GM21390 (cell line): ENCODE data around the gene PGF.

Experiments
- ATAC-seq: cut with Tn5 transposase; IDR thresholded peaks from one replicate; pipeline ENCODE4 v1.9.1; 2021; ENCODE audit not compliant: unreplicated experiment

The PGF gene

GRCh38 chr14:74959596-74960180, 4.3 kb upstream of the PGF start:
- no peak for ATAC-seq

GRCh38 chr14:74956280-74957072, 1.1 kb upstream of the PGF start:
- no peak for ATAC-seq

GRCh38 chr14:74956027-74956279, 556 bp upstream of the PGF start:
- no peak for ATAC-seq

- no peak for ATAC-seq
Observed at GRCh38 chr14:74954947-74955228, 509 bp downstream of the PGF start.

- no peak for ATAC-seq
Observed at GRCh38 chr14:74954232-74954946, 1.0 kb downstream of the PGF start.

GRCh38 chr14:74953686-74954085, 1.7 kb downstream of the PGF start:
- no peak for ATAC-seq

- ATAC-seq: no peak
Observed at GRCh38 chr14:74952697-74953484, 2.5 kb downstream of the PGF start.

- no peak for ATAC-seq
Observed at GRCh38 chr14:74952180-74952665, 3.2 kb downstream of the PGF start.

GRCh38 chr14:74951443-74952179, 3.8 kb downstream of the PGF start:
- ATAC-seq: no peak

- no peak for ATAC-seq
Observed at GRCh38 chr14:74950795-74951442, 4.5 kb downstream of the PGF start.

GRCh38 chr14:74949859-74950573, 5.4 kb downstream of the PGF start:
- ATAC-seq: no peak

- no peak for ATAC-seq
Observed at GRCh38 chr14:74949191-74949601, 6.2 kb downstream of the PGF start.

GRCh38 chr14:74948228-74949175, 6.9 kb downstream of the PGF start:
- ATAC-seq: no peak

GRCh38 chr14:74947353-74948227, 7.8 kb downstream of the PGF start:
- ATAC-seq: no peak

GRCh38 chr14:74946659-74947281, 8.6 kb downstream of the PGF start:
- ATAC-seq: no peak

GRCh38 chr14:74945852-74946658, 9.3 kb downstream of the PGF start:
- ATAC-seq: no peak
